Osteocyte (in vitro differentiated cells): Measurements from ENCODE around the gene TMEM223. TPM values are rescaled to one million over a fixed set of nuclear protein-coding genes. Genes with fewer than 3 reads are reported as not detected.

ENCODE experiments used
- DNase-seq: peaks from one replicate; pipeline ENCODE4 v3.0.0; 2021; ENCODE audit warnings: mixed read lengths; ENCODE audit not compliant: unreplicated experiment; ENCODE audit errors: extremely low spot score
- H3K27ac Mint-ChIP-seq: one replicate; pipeline ENCODE4 v1.8.0; 2021; ENCODE audit warnings: mild to moderate bottlenecking, mixed read lengths; ENCODE audit not compliant: unreplicated experiment
- H3K27me3 Mint-ChIP-seq: one replicate; pipeline ENCODE4 v1.8.0; 2021; ENCODE audit warnings: mixed read lengths; ENCODE audit not compliant: unreplicated experiment
- H3K36me3 Mint-ChIP-seq: one replicate; pipeline ENCODE4 v1.8.0; 2021; ENCODE audit warnings: mixed read lengths; ENCODE audit not compliant: unreplicated experiment
- H3K4me1 Mint-ChIP-seq: one replicate; pipeline ENCODE4 v1.8.0; 2021; ENCODE audit warnings: mixed read lengths; ENCODE audit not compliant: unreplicated experiment
- H3K4me3 Mint-ChIP-seq: one replicate; pipeline ENCODE4 v1.8.0; 2021; ENCODE audit warnings: mild to moderate bottlenecking, moderate library complexity, mixed read lengths; ENCODE audit not compliant: unreplicated experiment
- H3K9me3 Mint-ChIP-seq: one replicate; pipeline ENCODE4 v1.8.0; 2021; ENCODE audit warnings: mixed read lengths; ENCODE audit not compliant: unreplicated experiment
- total RNA-seq: library from RNA; stranded (reverse); gene quantifications from 2 replicates; pipeline ENCODE4 v1.2.1, GENCODE V29; 2021
- TF ChIP-seq, protein P1 (sequence below): fragments of 200-600 bp; sonication (generic); IDR thresholded peaks from 2 replicates; pipeline ENCODE4 v1.5.0; 2021; ENCODE audit warnings: antibody characterized with exemption, mild to moderate bottlenecking, moderate library complexity

TMEM223 gene
- total RNA-seq, 1 donor from 2014 or later = 14.5 TPM

DNA sequence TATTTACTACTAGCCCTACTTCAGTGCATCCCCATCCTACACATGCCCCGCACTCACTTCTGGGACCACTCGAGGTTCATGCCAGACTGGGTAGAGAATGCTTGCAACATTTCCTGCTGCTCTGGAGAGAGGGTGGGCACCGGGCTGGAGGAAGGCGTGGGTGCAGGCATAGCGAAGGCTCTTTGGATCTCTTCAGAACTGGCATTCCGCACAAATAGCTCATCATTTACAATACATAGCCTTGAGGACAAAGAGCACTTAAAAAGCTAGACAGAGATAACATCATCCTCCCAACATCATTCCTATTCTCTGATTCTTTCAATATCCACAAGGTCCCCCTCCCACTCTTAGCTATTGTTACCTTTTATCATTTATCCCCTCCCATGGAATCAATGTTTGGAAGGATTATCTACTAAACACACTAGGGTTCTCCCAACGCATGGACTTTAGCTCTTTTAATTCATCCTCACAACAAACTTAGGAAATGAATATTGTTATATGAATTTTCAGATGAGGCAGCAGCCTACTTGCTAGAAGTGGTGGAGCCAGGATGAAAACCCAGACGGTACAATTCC is 2.5 kb upstream of the TMEM223 start:
- DNase-seq = no peak
- Mint-ChIP-seq H3K36me3 (peaks cover 42% of the 10 kb centered on the region), H3K27me3 (no peaks in the 10 kb centered on the region), H3K27ac (peak overlapping the region; percentile 10), H3K9me3 (no peaks in the 10 kb centered on the region), H3K4me3 (no peak overlapping the region), H3K4me1 (peaks cover 28% of the 10 kb centered on the region)
- TF ChIP-seq, protein P1, sequence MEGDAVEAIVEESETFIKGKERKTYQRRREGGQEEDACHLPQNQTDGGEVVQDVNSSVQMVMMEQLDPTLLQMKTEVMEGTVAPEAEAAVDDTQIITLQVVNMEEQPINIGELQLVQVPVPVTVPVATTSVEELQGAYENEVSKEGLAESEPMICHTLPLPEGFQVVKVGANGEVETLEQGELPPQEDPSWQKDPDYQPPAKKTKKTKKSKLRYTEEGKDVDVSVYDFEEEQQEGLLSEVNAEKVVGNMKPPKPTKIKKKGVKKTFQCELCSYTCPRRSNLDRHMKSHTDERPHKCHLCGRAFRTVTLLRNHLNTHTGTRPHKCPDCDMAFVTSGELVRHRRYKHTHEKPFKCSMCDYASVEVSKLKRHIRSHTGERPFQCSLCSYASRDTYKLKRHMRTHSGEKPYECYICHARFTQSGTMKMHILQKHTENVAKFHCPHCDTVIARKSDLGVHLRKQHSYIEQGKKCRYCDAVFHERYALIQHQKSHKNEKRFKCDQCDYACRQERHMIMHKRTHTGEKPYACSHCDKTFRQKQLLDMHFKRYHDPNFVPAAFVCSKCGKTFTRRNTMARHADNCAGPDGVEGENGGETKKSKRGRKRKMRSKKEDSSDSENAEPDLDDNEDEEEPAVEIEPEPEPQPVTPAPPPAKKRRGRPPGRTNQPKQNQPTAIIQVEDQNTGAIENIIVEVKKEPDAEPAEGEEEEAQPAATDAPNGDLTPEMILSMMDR = no peak

DNA sequence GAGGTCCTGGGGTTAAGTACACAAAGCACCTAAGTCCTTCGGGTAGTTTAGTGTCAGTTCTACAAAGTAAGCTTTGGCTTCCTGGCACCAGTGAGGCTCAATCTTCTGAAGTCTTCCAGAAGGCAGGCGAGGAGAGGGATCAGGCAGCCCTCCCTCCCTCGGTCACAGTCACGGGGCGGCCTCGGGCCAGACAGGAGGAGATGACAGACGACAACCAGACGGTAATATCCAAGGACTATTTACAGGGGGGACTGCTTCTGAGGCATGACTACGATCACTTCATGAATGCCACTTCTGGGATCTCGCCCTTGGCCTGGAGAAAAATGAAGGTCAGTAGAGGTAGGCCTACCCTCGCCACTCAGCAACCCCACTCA is 383 bp upstream of the TMEM223 start:
- H3K4me3 Mint-ChIP-seq = peak overlapping the region; percentile 85
- H3K9me3 Mint-ChIP-seq = no peaks in the 10 kb centered on the region
- H3K4me1 Mint-ChIP-seq = peaks cover 43% of the 10 kb centered on the region
- DNase-seq = no peak
- peak overlapping the region; percentile 87 for H3K27ac Mint-ChIP-seq
- TF ChIP-seq, protein P1 = no peak
- H3K27me3 Mint-ChIP-seq = no peaks in the 10 kb centered on the region
- peaks cover 29% of the 10 kb centered on the region for H3K36me3 Mint-ChIP-seq

DNA sequence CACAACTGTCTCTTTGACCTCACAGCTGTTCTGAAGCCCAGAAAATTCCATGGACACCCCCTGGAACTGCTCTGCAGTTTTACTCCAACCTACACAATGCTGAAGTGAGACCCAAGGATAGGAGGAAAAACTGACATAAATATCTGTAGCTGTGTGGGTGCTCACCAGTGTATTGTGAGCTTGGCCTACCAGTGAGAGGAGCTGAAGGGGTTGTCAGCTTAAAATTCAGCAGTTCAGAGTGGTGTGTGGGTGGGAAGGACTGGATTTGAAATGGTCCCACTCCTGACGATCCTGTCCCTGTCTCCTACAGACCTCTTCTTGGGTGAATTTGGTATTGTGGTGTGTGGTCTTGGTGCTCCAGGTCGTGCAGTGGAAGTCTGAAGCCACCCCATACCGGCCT is 2.2 kb downstream of the TMEM223 start:
- peaks cover 51% of the 10 kb centered on the region for H3K4me1 Mint-ChIP-seq
- no peaks in the 10 kb centered on the region for H3K27me3 Mint-ChIP-seq
- H3K27ac Mint-ChIP-seq = peak overlapping the region; percentile 34
- peaks cover 13% of the 10 kb centered on the region for H3K36me3 Mint-ChIP-seq
- no peak for DNase-seq
- TF ChIP-seq, protein P1 = no peak
- no peaks in the 10 kb centered on the region for H3K9me3 Mint-ChIP-seq
- peak overlapping the region; percentile 90 for H3K4me3 Mint-ChIP-seq

DNA sequence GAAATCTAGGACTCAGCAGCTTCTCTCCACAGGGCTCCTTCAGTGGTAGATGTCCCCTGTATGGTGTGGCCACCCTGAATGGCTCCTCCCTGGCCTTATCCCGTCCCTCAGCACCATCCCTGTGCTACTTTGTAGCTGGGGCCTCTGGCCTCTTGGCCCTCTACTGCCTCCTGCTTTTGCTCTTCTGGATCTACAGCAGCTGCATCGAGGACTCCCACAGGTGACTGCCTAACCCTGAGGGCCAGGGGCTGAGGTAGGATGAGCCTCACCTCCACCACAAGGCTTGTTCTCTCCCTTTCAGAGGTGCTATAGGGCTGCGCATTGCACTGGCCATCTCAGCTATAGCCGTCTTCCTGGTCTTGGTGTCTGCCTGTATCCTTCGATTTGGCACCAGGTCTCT is 2.8 kb downstream of the TMEM223 start:
- H3K27me3 Mint-ChIP-seq = no peaks in the 10 kb centered on the region
- H3K9me3 Mint-ChIP-seq = no peaks in the 10 kb centered on the region
- H3K4me3 Mint-ChIP-seq = peak overlapping the region; percentile 90
- TF ChIP-seq, protein P1 = no peak
- peak overlapping the region; percentile 41 for H3K27ac Mint-ChIP-seq
- no peak for DNase-seq
- peaks cover 8% of the 10 kb centered on the region for H3K36me3 Mint-ChIP-seq
- peaks cover 51% of the 10 kb centered on the region for H3K4me1 Mint-ChIP-seq

- Mint-ChIP-seq H3K27ac (peak within 1 kb of the TSS; percentile 90), H3K9me3 (no peaks in the 10 kb centered on the region), H3K4me1 (peaks cover 45% of the 10 kb centered on the region), H3K36me3 (peaks cover 12% of the 10 kb centered on the region), H3K27me3 (no peaks in the 10 kb centered on the region), H3K4me3 (peak within 1 kb of the TSS; percentile 90)
- peak; percentile 98 for DNase-seq
- TF ChIP-seq, protein P1 = peak; percentile 44
Observed at GRCh38 chr11:62787005-62787759, 4.6 kb downstream of the TMEM223 start, which contains the start of gene TMEM179B. Gene TMEM179B, plus strand, starts transcription at chr11:62787402. Its CDS starts 30 bp downstream, at chr11:62787432.
